GM21423 (cell line): ENCODE results near the gene PDLIM3.

Experiments used
- ATAC-seq: cut with Tn5 transposase; IDR thresholded peaks from one replicate; pipeline ENCODE4 v1.9.1; 2021; ENCODE audit warnings: mild to moderate bottlenecking, moderate library complexity; ENCODE audit not compliant: unreplicated experiment

Gene PDLIM3

DNA sequence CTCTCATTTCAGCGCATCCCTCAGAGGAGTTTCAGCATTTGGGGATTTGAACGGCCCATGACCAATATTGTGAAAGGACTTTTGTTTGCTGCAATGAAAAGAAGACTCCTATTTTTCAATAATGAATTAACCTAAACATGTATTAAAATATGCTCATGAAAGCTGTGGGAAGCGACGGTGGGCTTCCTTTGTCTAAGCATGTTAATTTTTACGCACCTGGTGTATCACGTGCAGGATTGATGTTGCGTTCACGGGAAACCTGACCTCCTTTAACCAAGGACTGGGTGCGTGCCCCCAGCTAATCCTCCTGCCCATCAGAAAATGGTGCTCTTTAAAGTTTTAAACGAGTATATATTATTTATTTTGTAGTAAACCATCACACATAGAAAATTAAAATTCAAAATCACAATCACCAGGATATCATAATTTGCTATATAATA is 63.2 kb downstream of the PDLIM3 start:
- no peak for ATAC-seq

DNA sequence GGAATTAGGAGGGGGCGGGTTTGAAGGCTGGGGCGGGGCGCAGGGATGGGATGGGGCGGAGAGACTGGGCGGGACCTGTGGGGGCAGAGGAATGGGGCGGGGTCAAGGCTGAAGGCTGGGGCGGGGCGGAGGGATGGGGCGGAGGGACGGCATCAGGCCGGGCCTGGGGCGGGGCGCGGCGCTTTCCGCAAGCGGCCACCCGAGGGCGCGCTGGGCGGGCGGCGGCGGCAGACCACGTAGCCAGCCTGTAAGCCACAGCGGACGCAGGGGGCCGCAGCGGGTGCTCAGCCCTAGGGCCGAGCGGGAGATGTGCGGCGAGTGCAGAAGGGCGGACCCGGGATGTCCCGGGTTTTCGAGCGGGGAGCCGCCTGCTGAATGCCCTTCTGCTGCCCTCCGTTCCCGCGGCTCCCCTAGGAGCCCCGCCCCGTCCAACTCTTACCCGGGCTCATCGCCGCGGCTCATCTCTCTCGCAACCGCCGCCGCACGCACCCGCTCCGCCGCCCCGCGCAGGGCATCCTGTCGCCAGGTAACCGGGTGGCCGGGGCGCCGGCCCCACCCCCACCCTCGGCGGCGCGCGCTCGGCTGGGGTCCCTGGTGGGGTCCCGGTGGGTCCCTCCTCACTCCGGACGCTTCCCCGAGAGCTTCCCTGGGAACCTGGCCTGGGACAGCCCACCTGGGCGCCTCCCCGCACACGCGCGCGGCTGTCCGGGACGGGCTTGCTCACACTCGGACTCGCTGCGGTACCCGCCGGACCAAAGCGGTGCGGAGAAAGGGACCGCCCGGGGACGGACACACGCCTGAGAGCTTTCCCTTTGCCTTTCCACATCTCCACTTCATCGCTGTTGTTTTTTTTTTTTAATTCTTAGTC is 63.8 kb downstream of the PDLIM3 start, which contains the start of gene CCDC110:
CCDC110 (minus strand) TSS at position 499 of the 868 bp plus-strand sequence; CDS start at position 449, 50 bp downstream.
- ATAC-seq, result peak; percentile 92

DNA sequence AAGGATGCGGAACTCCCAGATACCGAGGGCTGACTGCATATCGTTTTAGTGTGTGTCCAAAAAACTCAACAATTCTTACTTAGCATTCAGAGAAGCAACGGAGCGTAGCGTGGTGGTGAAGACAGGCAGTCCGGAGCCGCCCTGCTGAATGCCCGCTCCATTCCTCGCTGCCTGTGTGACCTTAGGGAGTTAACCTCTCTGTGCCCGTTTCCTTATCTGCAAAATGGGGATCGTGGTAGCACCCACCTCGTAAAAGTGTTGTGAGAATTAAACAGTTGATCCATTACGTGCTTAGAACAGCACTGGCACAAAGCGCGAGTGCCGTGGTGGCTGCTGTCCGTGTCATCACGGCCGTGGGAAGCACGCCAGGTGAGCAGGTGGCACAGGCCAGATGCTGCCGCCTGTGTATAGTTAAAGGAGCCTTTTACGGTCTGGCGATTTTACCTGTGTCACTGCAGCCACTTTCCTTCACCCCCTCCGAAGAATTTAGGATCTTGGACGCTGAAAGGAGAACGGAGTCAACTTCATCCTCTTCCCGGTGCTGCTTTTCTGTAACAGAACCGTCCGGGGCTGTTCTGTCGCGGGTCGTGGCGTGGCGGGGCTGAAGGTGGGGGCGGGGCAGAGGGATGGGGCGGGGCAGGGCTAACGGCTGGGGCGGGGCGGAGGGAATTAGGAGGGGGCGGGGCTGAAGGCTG is 64.7 kb downstream of the PDLIM3 start:
- peak; percentile 1 for ATAC-seq

- no peak for ATAC-seq
Measured at GRCh38 chr4:185469580-185470154, 65.6 kb downstream of the PDLIM3 start.

DNA sequence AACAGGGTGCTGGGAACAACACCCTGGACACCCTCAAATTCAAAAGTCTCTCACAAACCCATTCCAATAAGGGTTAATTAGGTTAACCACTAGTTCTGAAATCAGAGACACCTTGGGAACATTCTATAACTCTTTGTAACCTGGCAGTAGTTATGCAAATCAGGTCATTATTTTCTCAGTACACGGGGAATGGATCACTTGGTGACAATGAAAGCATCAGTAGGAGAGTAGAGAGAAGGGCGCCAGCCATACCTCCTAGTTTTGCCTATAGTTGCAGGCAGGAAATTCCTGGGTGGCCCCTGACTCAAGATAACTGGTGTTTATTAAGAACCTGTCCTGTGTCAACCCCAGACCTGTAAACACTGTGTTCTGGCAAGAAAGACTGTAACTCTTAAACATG is 66.3 kb downstream of the PDLIM3 start:
- no peak for ATAC-seq

GRCh38 chr4:185467991-185468390 is 67.3 kb downstream of the PDLIM3 start:
- ATAC-seq, result no peak

GRCh38 chr4:185467101-185467500 is 68.2 kb downstream of the PDLIM3 start:
- no peak for ATAC-seq

DNA sequence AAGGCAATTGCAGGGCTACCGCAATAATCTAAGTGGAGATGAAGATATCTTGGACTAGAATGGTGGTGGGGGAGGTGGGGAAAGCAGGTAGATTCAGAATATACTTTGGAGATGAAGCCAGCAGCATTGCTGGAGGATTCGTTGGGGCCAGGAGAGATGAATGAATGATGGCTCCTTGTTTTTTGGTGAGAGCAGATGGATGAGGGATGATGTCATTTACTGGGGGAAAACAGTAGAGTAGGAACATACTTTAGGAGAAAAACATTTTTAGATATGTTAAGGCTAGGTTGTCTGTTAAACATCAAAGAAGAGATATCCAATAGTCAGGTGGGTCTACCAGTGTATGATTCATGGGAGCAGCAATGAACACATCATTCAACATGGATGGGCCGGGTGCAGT is 69.6 kb downstream of the PDLIM3 start:
- no peak for ATAC-seq

DNA sequence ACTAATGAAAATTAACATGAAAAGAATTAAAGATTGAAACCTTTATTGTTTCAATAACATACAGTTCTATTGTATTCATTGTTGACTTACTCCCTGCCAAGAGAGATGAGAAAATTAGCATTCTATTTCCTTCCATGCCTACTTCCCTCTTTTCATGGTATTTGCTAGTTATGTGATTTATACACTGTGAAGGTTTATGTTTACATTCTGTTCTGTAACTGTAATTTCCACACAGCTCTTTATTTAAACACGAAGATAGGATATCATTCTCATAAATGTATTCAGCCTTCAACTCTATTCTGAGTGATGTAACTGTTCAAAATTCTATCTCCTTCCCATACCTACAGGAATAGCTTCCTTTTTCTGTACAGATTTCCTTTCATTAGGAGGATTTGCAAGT is 70.4 kb downstream of the PDLIM3 start:
- no peak for ATAC-seq

- ATAC-seq, result no peak
Measured at GRCh38 chr4:185464183-185464582, 71.1 kb downstream of the PDLIM3 start.

DNA sequence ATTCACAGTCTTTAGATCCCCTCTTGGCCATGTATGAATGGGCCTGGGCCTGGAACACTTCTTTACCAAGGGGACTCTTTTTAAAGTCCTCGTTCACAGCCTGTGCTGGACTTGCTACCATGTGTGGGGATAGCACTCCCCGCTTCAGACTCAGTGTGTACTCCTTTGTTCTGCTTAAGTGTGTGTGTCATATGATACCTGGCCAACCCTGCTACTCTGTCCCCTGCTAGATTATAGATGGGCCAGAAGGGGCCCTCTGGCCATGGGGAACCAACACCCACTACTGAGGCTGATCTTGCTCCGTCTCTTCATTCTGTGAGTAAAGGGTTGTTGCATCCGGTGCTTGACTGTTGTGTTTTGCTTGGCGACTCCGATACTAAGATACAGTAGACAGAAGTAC is 71.8 kb downstream of the PDLIM3 start:
- ATAC-seq, result no peak

DNA sequence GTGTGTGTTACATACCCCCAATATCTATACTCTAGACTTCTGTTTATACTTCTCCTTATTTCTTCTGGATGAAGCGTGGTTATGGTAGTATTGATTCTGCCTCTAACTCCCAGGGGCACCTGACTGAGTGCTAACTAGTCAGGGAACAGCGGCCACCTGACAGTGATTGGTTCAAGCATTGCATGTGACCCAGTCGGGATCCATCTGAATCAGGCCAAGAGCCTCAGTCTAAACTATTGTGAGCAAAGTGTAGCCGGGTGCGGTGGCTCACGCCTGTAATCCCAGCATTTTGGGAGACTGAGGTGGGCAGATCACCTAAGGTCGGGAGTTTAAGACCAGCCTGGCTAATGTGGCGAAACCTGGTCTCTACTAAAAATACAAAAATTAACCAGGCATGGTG is 73.7 kb downstream of the PDLIM3 start:
- no peak for ATAC-seq

- no peak for ATAC-seq
Measured at GRCh38 chr4:185457136-185457535, 78.2 kb downstream of the PDLIM3 start.

DNA sequence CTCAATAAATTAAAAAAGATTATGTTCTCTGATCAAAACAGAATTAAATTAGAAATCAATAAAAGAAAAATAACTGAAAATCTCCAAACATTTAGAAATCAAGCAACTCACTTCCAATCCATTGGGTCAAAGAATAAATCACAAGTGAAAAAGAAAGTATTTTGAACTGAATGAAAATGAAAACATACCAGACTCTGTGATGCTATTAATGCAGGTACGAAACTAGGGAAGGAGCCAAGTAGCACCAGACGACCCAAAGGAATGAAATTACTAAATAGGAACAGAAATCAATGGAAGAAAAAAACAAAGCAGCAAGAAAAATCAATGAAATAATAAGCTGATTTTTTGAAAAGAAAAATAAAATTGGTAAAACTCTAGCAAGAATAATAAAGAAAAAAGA is 79.2 kb downstream of the PDLIM3 start:
- no peak for ATAC-seq
